Measurements from ENCODE around the gene PRSS57. TPM values are rescaled to one million over a fixed set of nuclear protein-coding genes. Genes with fewer than 3 reads are reported as not detected.

PRSS57 gene
- total and polyA plus RNA-seq, 2 of the 13 experiments (the other 11 are each of a cell fraction or from before 2014, with no cell fraction given): 0.12 TPM; not detected in 1

- TF ChIP-seq CHD4 (IDR thresholded peaks at IDR 0.05; ENCODE audit: borderline replicate concordance, low read length) (0 out of 2 replicates have a peak, but pooled peaks have one; percentile 21), ZBTB10 (CRISPR knock-in tag; IDR thresholded peaks at IDR 0.05; ENCODE audit: borderline replicate concordance) (peak; percentile 39; the same call in 1 of the 2 replicates), RARA (CRISPR knock-in tag; IDR thresholded peaks at IDR 0.05) (peak; percentile 96), ZNF354B (CRISPR knock-in tag; IDR thresholded peaks at IDR 0.05) (0 out of 2 replicates have a peak, but pooled peaks have one; percentile 35), ZNF770 (CRISPR knock-in tag; IDR thresholded peaks at IDR 0.05) (peak; percentile 73), ZNF280D (CRISPR knock-in tag; IDR thresholded peaks at IDR 0.05) (peak; percentile 44; the same call in 1 of the 2 replicates), MIER2 (CRISPR knock-in tag; IDR thresholded peaks at IDR 0.05) (peak; percentile 52; the same call in 1 of the 2 replicates), HIC2 (CRISPR knock-in tag; IDR thresholded peaks at IDR 0.05; ENCODE audit: low read depth) (peak; percentile 86), CHCHD3 (CRISPR knock-in tag; IDR thresholded peaks at IDR 0.05) (0 out of 2 replicates have a peak, but pooled peaks have one; percentile 74), SP4 (CRISPR knock-in tag; IDR thresholded peaks at IDR 0.05) (peak; percentile 59; the same call in 1 of the 2 replicates), HHEX (CRISPR knock-in tag; IDR thresholded peaks at IDR 0.05) (peak; percentile 46), ZNF317 (CRISPR knock-in tag; IDR thresholded peaks at IDR 0.05) (peak; percentile 49; the same call in 1 of the 2 replicates), SNAPC2 (CRISPR knock-in tag; IDR thresholded peaks at IDR 0.05) (peak; percentile 89; the same call in 1 of the 2 replicates), NCOR1 (IDR thresholded peaks at IDR 0.05; ENCODE audit: borderline replicate concordance, low read length) (peak; percentile 99), ZNF275 (CRISPR knock-in tag; IDR thresholded peaks at IDR 0.05; ENCODE audit: borderline replicate concordance) (peak; percentile 67; the same call in 1 of the 2 replicates), ZNF460 (CRISPR knock-in tag; IDR thresholded peaks at IDR 0.05; ENCODE audit: borderline replicate concordance) (peak; percentile 11; the same call in 1 of the 2 replicates), TCF7 (IDR thresholded peaks at IDR 0.05; ENCODE audit: low read depth) (peak; percentile 36; the same call in 1 of the 2 replicates), ZNF430 (CRISPR knock-in tag; IDR thresholded peaks at IDR 0.05) (0 out of 2 replicates have a peak, but pooled peaks have one; percentile 54)
These were observed 43.4 kb upstream of the PRSS57 start (continued) for GRCh38 chr19:738509-739128.

Measured in HepG2 (cell line).